Measurements from ENCODE around the gene SAT2. TPM values are rescaled to one million over a fixed set of nuclear protein-coding genes. Genes with fewer than 3 reads are reported as not detected.

SAT2 gene
- total RNA-seq, 1 experiment from 2014 or later: 54.9 TPM

DNA sequence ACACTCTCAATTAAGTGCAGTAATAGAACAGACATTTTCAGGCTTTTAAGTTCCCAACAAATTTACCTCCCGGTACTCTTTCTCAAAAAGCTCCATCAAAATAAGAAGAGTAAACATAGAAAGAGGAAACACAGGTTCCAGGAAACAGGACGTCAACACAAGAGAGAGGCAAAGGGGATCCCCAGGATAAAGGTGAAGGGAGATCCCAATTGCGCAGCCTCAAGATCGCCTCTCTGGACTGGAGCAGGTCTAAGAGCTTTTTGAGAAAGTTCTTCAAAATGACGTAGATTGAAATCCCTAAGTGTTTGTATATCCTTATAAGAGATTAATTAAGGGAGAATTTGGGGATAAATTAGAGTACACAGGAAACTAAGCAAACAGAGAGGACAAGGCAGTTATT, 9.0 kb downstream of the SAT2 start:
- no peak overlapping the region for H3K27ac ChIP-seq (ENCODE audit: low read depth, low read length)
- no peak overlapping the region for H3K4me3 ChIP-seq (replicated peaks in 1 of 2; ENCODE audit: low read depth in 1 of 2, low read length in 2 of 2)
- H3K4me1 ChIP-seq (ENCODE audit: control insufficient read depth in 1 of 2, insufficient read depth in 2 of 2, low read length in 2 of 2): peaks cover 3 to 10% of the 10 kb centered on the region in 2 experiments; a peak in 3 of 4 replicates
- TF ChIP-seq, protein P1, sequence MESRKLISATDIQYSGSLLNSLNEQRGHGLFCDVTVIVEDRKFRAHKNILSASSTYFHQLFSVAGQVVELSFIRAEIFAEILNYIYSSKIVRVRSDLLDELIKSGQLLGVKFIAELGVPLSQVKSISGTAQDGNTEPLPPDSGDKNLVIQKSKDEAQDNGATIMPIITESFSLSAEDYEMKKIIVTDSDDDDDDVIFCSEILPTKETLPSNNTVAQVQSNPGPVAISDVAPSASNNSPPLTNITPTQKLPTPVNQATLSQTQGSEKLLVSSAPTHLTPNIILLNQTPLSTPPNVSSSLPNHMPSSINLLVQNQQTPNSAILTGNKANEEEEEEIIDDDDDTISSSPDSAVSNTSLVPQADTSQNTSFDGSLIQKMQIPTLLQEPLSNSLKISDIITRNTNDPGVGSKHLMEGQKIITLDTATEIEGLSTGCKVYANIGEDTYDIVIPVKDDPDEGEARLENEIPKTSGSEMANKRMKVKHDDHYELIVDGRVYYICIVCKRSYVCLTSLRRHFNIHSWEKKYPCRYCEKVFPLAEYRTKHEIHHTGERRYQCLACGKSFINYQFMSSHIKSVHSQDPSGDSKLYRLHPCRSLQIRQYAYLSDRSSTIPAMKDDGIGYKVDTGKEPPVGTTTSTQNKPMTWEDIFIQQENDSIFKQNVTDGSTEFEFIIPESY (IDR thresholded peaks at IDR 0.05; ENCODE audit: extremely low read depth, insufficient replicate concordance, low read length): no peak
- TF ChIP-seq SRF (IDR thresholded peaks at IDR 0.05; ENCODE audit: low read depth) (no peak), CEBPB (IDR thresholded peaks at IDR 0.05; ENCODE audit: low read depth) (no peak), SIN3A (IDR thresholded peaks at IDR 0.05; ENCODE audit: low read depth) (no peak), EZH2phosphoT487 (IDR thresholded peaks at IDR 0.05; ENCODE audit: borderline replicate concordance) (no peak), FOSL1 (IDR thresholded peaks at IDR 0.05; ENCODE audit: low read depth) (no peak), ZNF274 (IDR thresholded peaks at IDR 0.05; ENCODE audit: low read depth, low read length) (no peak), REST (IDR thresholded peaks at IDR 0.05; ENCODE audit: low read depth) (no peak), RAD21 (IDR thresholded peaks at IDR 0.05; ENCODE audit: low read depth) (no peak), POLR2A (IDR thresholded peaks at IDR 0.05; ENCODE audit: borderline replicate concordance, extremely low read depth, insufficient read depth, insufficient read length) (no peak), ZFX (IDR thresholded peaks at IDR 0.05) (no peak), YY1 (IDR thresholded peaks at IDR 0.05; ENCODE audit: extremely low read depth, insufficient replicate concordance, low read depth, low read length) (no peak), POLR2AphosphoS5 (IDR thresholded peaks at IDR 0.05; ENCODE audit: low read depth, low read length) (no peak), CBX3 (IDR thresholded peaks at IDR 0.05; ENCODE audit: low read depth) (no peak), EZH2 (IDR thresholded peaks at IDR 0.05) (no peak), SP1 (IDR thresholded peaks at IDR 0.05; ENCODE audit: low read depth) (no peak), TCF7L2 (IDR thresholded peaks at IDR 0.05; ENCODE audit: borderline replicate concordance, extremely low read depth, insufficient read depth, insufficient read length) (no peak), EGR1 (IDR thresholded peaks at IDR 0.05; ENCODE audit: low read depth) (no peak)
- TF ChIP-seq, protein P2, sequence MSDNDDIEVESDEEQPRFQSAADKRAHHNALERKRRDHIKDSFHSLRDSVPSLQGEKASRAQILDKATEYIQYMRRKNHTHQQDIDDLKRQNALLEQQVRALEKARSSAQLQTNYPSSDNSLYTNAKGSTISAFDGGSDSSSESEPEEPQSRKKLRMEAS (IDR thresholded peaks at IDR 0.05): no peak
- no peaks in the 10 kb centered on the region for H3K27me3 ChIP-seq (ENCODE audit: insufficient read depth, low read length)
- ChIA-PET POLR2A (interaction anchor here (1.7 kb wide), 1 partner anchor 9 kb away, joined by 5 read pairs; the partner anchor contains the start of gene SAT2), CTCF (interaction anchor here (2.2 kb wide), 1 partner anchor 14 kb away, joined by 7 read pairs; no protein-coding TSS in a partner anchor), RAD21 (ENCODE audit: low non-redundant PET in 1 of 2, low total read pairs in 2 of 2, uncharacterized antibody in 2 of 2, unreplicated experiment in 2 of 2) (no interaction called here)
- intact Hi-C loops (cut with micrococcal nuclease): no loop called here
- no peaks in the 10 kb centered on the region for H3K36me3 ChIP-seq (ENCODE audit: control insufficient read depth in 1 of 2, insufficient read depth in 2 of 2, low read length in 2 of 2)
- H3K9ac ChIP-seq (ENCODE audit: low read length): no peak overlapping the region
- no peaks in the 10 kb centered on the region for H3K9me2 ChIP-seq (ENCODE audit: insufficient read depth)
- no peaks in the 10 kb centered on the region for H3K9me3 ChIP-seq (ENCODE audit: control insufficient read depth in 1 of 2, insufficient read depth in 1 of 2, low read depth in 1 of 2, low read length in 2 of 2)
- no peaks in the 10 kb centered on the region for H4K20me1 ChIP-seq (ENCODE audit: insufficient read depth)
- ATAC-seq (no peak), DNase-seq (ENCODE audit: low read depth, low spot score) (no peak)
- H3K79me2 ChIP-seq (ENCODE audit: insufficient read depth, low read length): peaks cover 7% of the 10 kb centered on the region
- no TSS peak for BruUV-seq (replicated peaks)
- no peak overlapping the region for H2AFZ ChIP-seq (ENCODE audit: low read depth, low read length, poor library complexity, severe bottlenecking)
- no peak overlapping the region for H3K4me2 ChIP-seq (ENCODE audit: low read length)

Data from HCT116 (cell line).